SK-N-SH (cell line): ENCODE measurements around the gene GPR42. TPM values are rescaled to one million over a fixed set of nuclear protein-coding genes. Genes with fewer than 3 reads are reported as not detected.

ENCODE experiments used
- CTCF ChIA-PET: fragments of 300-600, 350-600 bp; formaldehyde crosslinking; extraction: SDS; loops from one replicate; lab custom pipeline; 2021; lab: Yijun Ruan, JAX
- POLR2A ChIA-PET: fragments of 350-600 bp; sonication (Branson Sonifier 250); formaldehyde crosslinking; extraction: SDS; loops from one replicate; lab custom pipeline; 2020; ENCODE audit warnings: antibody characterized with exemption, inconsistent platforms; lab: Yijun Ruan, JAX
- DNase-seq: peaks from one replicate; pipeline ENCODE4 v3.0.0; 2012
- H2AFZ ChIP-seq: fragments of 200-600 bp; sonication (generic); 2 replicates; pipeline ENCODE4 v1.8.1; 2016; ENCODE audit warnings: antibody characterized with exemption, mild to moderate bottlenecking, low read depth
- H3F3A ChIP-seq: fragments of 200-600 bp; sonication (generic); replicated peaks from 2 replicates; pipeline ENCODE3; 2016; ENCODE audit warnings: antibody characterized with exemption, mild to moderate bottlenecking; ENCODE audit not compliant: insufficient read depth
- H3K27ac ChIP-seq, 2 experiments: fragments of 200-500 bp in 1 of 2; fragments of 200-600 bp in 1 of 2; sonication (Bioruptor generic) in 1 of 2; sonication (generic), shearing (Covaris generic) in 1 of 2; 2 replicates each; pipeline versions ENCODE4 v1.5.1 to v1.6.1; 2014 to 2016; ENCODE audit warnings: low read depth in 2 of 2, inconsistent platforms in 1 of 2, low read length in 1 of 2, mild to moderate bottlenecking in 1 of 2, mixed read lengths in 1 of 2
- H3K27me3 ChIP-seq: fragments of 200-600 bp; sonication (generic), shearing (Covaris generic); 2 replicates; pipeline ENCODE4 v1.6.1; 2016; ENCODE audit warnings: mixed run types; ENCODE audit not compliant: insufficient read depth
- H3K36me3 ChIP-seq, 2 experiments: fragments of 200-500 bp in 1 of 2; fragments of 200-600 bp in 1 of 2; sonication (Bioruptor generic) in 1 of 2; sonication (generic) in 1 of 2; replicated peaks in 1 of 2; 2 replicates each; pipeline versions ENCODE3 to v1.5.1; 2014 to 2016; ENCODE audit warnings: low read length in 1 of 2, mild to moderate bottlenecking in 1 of 2; ENCODE audit not compliant: insufficient read depth in 2 of 2, control insufficient read depth in 1 of 2
- H3K4me1 ChIP-seq, 2 experiments: fragments of 200-500 bp in 1 of 2; fragments of 200-600 bp in 1 of 2; sonication (Bioruptor generic) in 1 of 2; sonication (generic), shearing (Covaris generic) in 1 of 2; 2 replicates each; pipeline versions ENCODE4 v1.5.1 to v1.6.1; 2014 to 2016; ENCODE audit warnings: low read depth in 1 of 2, low read length in 1 of 2, mixed run types in 1 of 2; ENCODE audit not compliant: insufficient read depth in 2 of 2, control insufficient read depth in 1 of 2
- H3K4me2 ChIP-seq: fragments of 200-600 bp; sonication (generic), shearing (Covaris generic); 2 replicates; pipeline ENCODE4 v1.6.1; 2017; ENCODE audit warnings: mixed run types
- H3K4me3 ChIP-seq, 2 experiments: fragments of 200-500 bp in 1 of 2; fragments of 200-600 bp in 1 of 2; sonication (Bioruptor generic) in 1 of 2; sonication (generic), shearing (Covaris generic) in 1 of 2; 2 replicates each; pipeline versions ENCODE4 v1.5.1 to v1.8.1; 2014 to 2016; ENCODE audit warnings: low read depth in 2 of 2, inconsistent platforms in 1 of 2, low read length in 1 of 2, mild to moderate bottlenecking in 1 of 2, mixed read lengths in 1 of 2, moderate library complexity in 1 of 2
- H3K79me2 ChIP-seq: fragments of 200-600 bp; sonication (generic); 2 replicates; pipeline ENCODE4 v1.8.1; 2017; ENCODE audit warnings: mild to moderate bottlenecking; ENCODE audit not compliant: insufficient read depth
- H3K9ac ChIP-seq: fragments of 200-600 bp; sonication (generic); 2 replicates; pipeline ENCODE4 v1.6.1; 2017; ENCODE audit warnings: mixed run types
- H3K9me2 ChIP-seq: fragments of 200-600 bp; sonication (generic); 2 replicates; pipeline ENCODE4 v1.6.1; 2017; ENCODE audit warnings: mixed run types
- H3K9me3 ChIP-seq: fragments of 200-600 bp; sonication (generic); 2 replicates; pipeline ENCODE4 v1.6.1; 2017; ENCODE audit warnings: mixed run types, mild to moderate bottlenecking, moderate library complexity
- H4K20me1 ChIP-seq: fragments of 200-600 bp; sonication (generic); 2 replicates; pipeline ENCODE4 v1.6.1; 2017; ENCODE audit warnings: mild to moderate bottlenecking, mixed run types; ENCODE audit not compliant: insufficient read depth
- CHD2 ChIP-seq: fragments of 150-350 bp; IDR thresholded peaks from 2 replicates; pipeline ENCODE4 v1.6.1; 2018; ENCODE audit warnings: low read length; ENCODE audit not compliant: partially characterized antibody
- EZH2phosphoT487 ChIP-seq: fragments of 200-600 bp; sonication (generic); IDR thresholded peaks from 2 replicates; pipeline ENCODE4 v1.6.1; 2017; ENCODE audit warnings: low read depth, mixed run types, mild to moderate bottlenecking, antibody characterized with exemption, moderate library complexity, borderline replicate concordance
- FOSL2 ChIP-seq: IDR thresholded peaks from 2 replicates; pipeline ENCODE4 v1.4.0; 2012; ENCODE audit warnings: low read depth, mild to moderate bottlenecking, moderate library complexity, borderline replicate concordance
- FOXJ3 ChIP-seq: sonication (generic); formaldehyde crosslinking; IDR thresholded peaks from 2 replicates; pipeline ENCODE4 v1.5.1; 2020; ENCODE audit warnings: mild to moderate bottlenecking, missing genetic modification reagents
- FOXM1 ChIP-seq: IDR thresholded peaks from 2 replicates; pipeline ENCODE4 v1.4.0; 2012; ENCODE audit warnings: low read depth, mild to moderate bottlenecking
- GABPA ChIP-seq: IDR thresholded peaks from 2 replicates; pipeline ENCODE4 v1.4.0; 2012; ENCODE audit warnings: low read depth, mild to moderate bottlenecking
- MEF2A ChIP-seq: IDR thresholded peaks from 2 replicates; pipeline ENCODE4 v1.4.0; 2012; ENCODE audit warnings: low read depth, borderline replicate concordance
- MXI1 ChIP-seq: IDR thresholded peaks from 2 replicates; pipeline ENCODE4 v1.6.1; 2012; ENCODE audit warnings: mild to moderate bottlenecking, low read depth, low read length, improper control_type of control experiment
- NRF1 ChIP-seq: IDR thresholded peaks from 2 replicates; pipeline ENCODE4 v1.6.1; 2012; ENCODE audit warnings: low read depth, mild to moderate bottlenecking, low read length
- RFX5 ChIP-seq: IDR thresholded peaks from 2 replicates; pipeline ENCODE4 v1.6.1; 2012; ENCODE audit warnings: mild to moderate bottlenecking, improper control_type of control experiment, low read length
- RXRA ChIP-seq: IDR thresholded peaks from 2 replicates; pipeline ENCODE4 v1.4.0; 2012; ENCODE audit warnings: low read depth, mild to moderate bottlenecking, borderline replicate concordance
- SMC3 ChIP-seq: IDR thresholded peaks from 2 replicates; pipeline ENCODE4 v1.6.1; 2012; ENCODE audit warnings: low read depth, low read length, improper control_type of control experiment
- TAF1 ChIP-seq: IDR thresholded peaks from 2 replicates; pipeline ENCODE4 v1.6.1; 2012; ENCODE audit warnings: low read depth, mild to moderate bottlenecking, low read length, moderate library complexity, borderline replicate concordance
- TEAD4 ChIP-seq: IDR thresholded peaks from 2 replicates; pipeline ENCODE4 v1.4.0; 2012; ENCODE audit warnings: mild to moderate bottlenecking, borderline replicate concordance; ENCODE audit not compliant: insufficient read depth
- YY1 ChIP-seq: IDR thresholded peaks from 2 replicates; pipeline ENCODE4 v1.4.0; 2012; ENCODE audit warnings: low read depth, mild to moderate bottlenecking
- WGBS: methylation state at CpG from one replicate; pipeline ENCODE4 v1.1.6; 2017; ENCODE audit warnings: low lambda C conversion rate; 5-methylcytosine and 5-hydroxymethylcytosine counted together
- polyA plus RNA-seq, 3 experiments: library from polyadenylated mRNA; depleted of rRNA; stranded (reverse); fragments of >200 nt; gene quantifications; 2 replicates each; pipeline ENCODE4 v1.2.3, GENCODE V29; 2012
- TF ChIP-seq, protein P1 (sequence below): IDR thresholded peaks from 2 replicates; pipeline ENCODE4 v1.4.0; 2012; ENCODE audit warnings: low read depth, borderline replicate concordance
- TF ChIP-seq, protein P2 (sequence below): fragments of 200-600 bp; sonication (generic); IDR thresholded peaks from 2 replicates; pipeline ENCODE4 v1.6.1; 2017; ENCODE audit warnings: antibody characterized with exemption, mild to moderate bottlenecking, moderate library complexity
- TF ChIP-seq, protein P3 (sequence below): IDR thresholded peaks from 2 replicates; pipeline ENCODE4 v1.4.0; 2012; ENCODE audit warnings: low read depth
- TF ChIP-seq, protein P4 (sequence below): IDR thresholded peaks from 2 replicates; pipeline ENCODE4; 2012

The GPR42 gene
- polyA plus RNA-seq, 1 of the 3 experiments (the other 2 are of a cell fraction): not detected

DNA sequence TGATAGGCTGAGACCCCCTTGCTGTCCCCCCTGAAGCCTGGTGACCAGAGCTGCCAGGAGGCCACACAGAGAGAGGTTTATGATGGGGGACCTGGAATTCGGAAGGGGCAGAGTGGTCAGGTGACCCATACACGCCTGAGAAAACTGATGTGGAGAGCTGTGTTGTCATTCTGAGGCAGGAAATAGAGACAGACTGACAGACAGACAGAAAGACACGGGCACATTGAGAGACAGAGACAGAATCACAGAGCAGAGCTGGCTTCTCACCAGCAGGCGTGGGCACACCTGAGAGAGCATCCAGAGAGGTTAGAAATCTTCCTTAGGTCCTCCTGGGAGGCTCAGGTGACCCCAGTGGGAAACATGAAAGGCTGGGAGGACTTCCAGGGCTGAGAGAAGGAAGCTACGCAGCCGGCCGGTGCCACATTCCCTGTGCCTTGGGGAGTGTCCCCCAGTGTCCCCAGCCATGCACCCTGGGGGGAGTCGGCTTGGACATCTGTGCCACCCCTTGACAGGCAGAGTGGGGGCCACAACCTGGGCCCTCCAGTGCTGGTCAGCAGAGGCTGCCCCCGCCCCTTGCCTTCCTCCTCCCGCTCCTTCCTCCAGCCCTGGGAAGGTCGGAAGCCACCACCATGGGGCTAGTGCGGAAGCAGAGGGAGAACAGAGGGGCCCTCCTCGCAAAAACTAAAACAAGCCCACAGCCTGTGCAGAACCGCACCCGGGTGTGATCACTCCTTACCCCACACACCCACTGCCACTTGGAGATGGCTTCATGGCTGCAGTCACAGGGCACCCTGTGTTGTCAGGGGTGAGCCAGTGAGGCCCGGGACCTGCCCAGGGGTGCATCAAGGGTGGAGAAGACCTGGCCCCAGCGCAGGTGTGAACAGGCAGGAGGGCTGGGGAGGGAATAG, 21.0 kb upstream of the GPR42 start:
- no peak overlapping the region for H3K4me3 ChIP-seq
- no peaks in the 10 kb centered on the region for H3K9me2 ChIP-seq
- H3K9ac ChIP-seq: no peak overlapping the region
- peaks cover 81% of the 10 kb centered on the region for H3K27me3 ChIP-seq
- no peaks in the 10 kb centered on the region for H3K36me3 ChIP-seq
- no peaks in the 10 kb centered on the region for H4K20me1 ChIP-seq
- no peaks in the 10 kb centered on the region for H3K79me2 ChIP-seq
- no peak overlapping the region for H3K4me2 ChIP-seq
- WGBS: 20% methylated on average over 11 of the region's 17 CpGs
- TF ChIP-seq, protein P1, sequence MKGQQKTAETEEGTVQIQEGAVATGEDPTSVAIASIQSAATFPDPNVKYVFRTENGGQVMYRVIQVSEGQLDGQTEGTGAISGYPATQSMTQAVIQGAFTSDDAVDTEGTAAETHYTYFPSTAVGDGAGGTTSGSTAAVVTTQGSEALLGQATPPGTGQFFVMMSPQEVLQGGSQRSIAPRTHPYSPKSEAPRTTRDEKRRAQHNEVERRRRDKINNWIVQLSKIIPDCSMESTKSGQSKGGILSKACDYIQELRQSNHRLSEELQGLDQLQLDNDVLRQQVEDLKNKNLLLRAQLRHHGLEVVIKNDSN: no peak
- TF ChIP-seq RFX5: no peak
- TF ChIP-seq MXI1: no peak
- TF ChIP-seq, protein P2, sequence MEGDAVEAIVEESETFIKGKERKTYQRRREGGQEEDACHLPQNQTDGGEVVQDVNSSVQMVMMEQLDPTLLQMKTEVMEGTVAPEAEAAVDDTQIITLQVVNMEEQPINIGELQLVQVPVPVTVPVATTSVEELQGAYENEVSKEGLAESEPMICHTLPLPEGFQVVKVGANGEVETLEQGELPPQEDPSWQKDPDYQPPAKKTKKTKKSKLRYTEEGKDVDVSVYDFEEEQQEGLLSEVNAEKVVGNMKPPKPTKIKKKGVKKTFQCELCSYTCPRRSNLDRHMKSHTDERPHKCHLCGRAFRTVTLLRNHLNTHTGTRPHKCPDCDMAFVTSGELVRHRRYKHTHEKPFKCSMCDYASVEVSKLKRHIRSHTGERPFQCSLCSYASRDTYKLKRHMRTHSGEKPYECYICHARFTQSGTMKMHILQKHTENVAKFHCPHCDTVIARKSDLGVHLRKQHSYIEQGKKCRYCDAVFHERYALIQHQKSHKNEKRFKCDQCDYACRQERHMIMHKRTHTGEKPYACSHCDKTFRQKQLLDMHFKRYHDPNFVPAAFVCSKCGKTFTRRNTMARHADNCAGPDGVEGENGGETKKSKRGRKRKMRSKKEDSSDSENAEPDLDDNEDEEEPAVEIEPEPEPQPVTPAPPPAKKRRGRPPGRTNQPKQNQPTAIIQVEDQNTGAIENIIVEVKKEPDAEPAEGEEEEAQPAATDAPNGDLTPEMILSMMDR: no peak
- H3K9me3 ChIP-seq: no peaks in the 10 kb centered on the region
- no peak overlapping the region for H3K27ac ChIP-seq
- no peak overlapping the region for H2AFZ ChIP-seq
- ChIA-PET CTCF (interaction anchor here (0.7 to 3.3 kb wide), 6 partner anchors 37 to 160 kb away, joined by 3 to 16 read pairs (median 3); no protein-coding TSS in a partner anchor), POLR2A (no interaction called here)
- no peaks in the 10 kb centered on the region for H3F3A ChIP-seq
- no peaks in the 10 kb centered on the region for H3K4me1 ChIP-seq
- DNase-seq: no peak

DNA sequence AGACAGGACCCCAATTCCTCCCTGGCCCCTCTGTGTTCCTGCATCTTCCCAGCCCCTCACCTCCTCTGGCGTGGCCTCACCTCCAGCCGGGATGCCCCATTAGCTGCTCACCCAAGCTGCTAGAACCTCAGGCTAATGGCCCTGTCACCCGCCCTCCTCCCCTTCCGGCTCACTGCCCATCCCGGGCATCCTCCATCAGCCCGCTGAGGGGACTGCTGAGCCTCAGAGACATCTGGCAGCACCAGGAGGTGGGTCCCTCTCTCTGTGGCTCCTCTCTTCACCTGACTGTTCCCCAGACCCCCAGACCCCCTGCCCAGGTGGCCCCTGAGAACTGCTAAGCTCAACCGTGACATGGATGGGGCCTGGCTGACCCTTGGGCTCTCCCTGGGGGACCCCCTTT, 20.3 kb upstream of the GPR42 start:
- Histone ChIP-seq H3K36me3 (no peaks in the 10 kb centered on the region), H3K9ac (no peak overlapping the region), H3K79me2 (no peaks in the 10 kb centered on the region), H3K27me3 (peaks cover 80% of the 10 kb centered on the region), H4K20me1 (no peaks in the 10 kb centered on the region), H2AFZ (no peak overlapping the region), H3K9me2 (no peaks in the 10 kb centered on the region), H3F3A (no peaks in the 10 kb centered on the region), H3K4me3 (no peak overlapping the region), H3K9me3 (no peaks in the 10 kb centered on the region), H3K4me2 (no peak overlapping the region), H3K4me1 (no peaks in the 10 kb centered on the region), H3K27ac (no peak overlapping the region)
- ChIA-PET POLR2A (no interaction called here), CTCF (interaction anchor here (1.2 kb wide), 1 partner anchor 145 kb away, joined by 9 read pairs; no protein-coding TSS in a partner anchor)
- 20% methylated on average over 2 of the region's 7 CpGs for WGBS
- TF ChIP-seq, protein P3, sequence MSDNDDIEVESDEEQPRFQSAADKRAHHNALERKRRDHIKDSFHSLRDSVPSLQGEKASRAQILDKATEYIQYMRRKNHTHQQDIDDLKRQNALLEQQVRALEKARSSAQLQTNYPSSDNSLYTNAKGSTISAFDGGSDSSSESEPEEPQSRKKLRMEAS: no peak
- TF ChIP-seq, protein P2: no peak
- no peak for TF ChIP-seq RXRA
- TF ChIP-seq FOXJ3 (CRISPR knock-in tag): no peak
- TF ChIP-seq, protein P4, sequence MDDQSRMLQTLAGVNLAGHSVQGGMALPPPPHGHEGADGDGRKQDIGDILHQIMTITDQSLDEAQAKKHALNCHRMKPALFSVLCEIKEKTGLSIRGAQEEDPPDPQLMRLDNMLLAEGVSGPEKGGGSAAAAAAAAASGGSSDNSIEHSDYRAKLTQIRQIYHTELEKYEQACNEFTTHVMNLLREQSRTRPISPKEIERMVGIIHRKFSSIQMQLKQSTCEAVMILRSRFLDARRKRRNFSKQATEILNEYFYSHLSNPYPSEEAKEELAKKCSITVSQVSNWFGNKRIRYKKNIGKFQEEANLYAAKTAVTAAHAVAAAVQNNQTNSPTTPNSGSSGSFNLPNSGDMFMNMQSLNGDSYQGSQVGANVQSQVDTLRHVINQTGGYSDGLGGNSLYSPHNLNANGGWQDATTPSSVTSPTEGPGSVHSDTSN: no peak
- no peak for TF ChIP-seq TAF1
- TF ChIP-seq TEAD4: no peak
- TF ChIP-seq SMC3: no peak
- no peak for TF ChIP-seq MXI1
- TF ChIP-seq YY1: no peak
- TF ChIP-seq RFX5: no peak
- no peak for TF ChIP-seq FOSL2
- no peak for TF ChIP-seq EZH2phosphoT487
- TF ChIP-seq GABPA: no peak
- TF ChIP-seq CHD2: no peak
- no peak for TF ChIP-seq FOXM1
- TF ChIP-seq NRF1: no peak
- TF ChIP-seq MEF2A: no peak
- DNase-seq: no peak
